ENCODE measurements around the gene FADS1.

- TF ChIP-seq POLR2A (IDR thresholded peaks at IDR 0.05; ENCODE audit: low read length) = no peak
- TF ChIP-seq GATA1 (IDR thresholded peaks at IDR 0.05; ENCODE audit: low read depth, low read length) = no peak
These were observed 834 bp upstream of the FADS1 start for GRCh38 chr11:61817471-61818202.

Measured in erythroblast (primary cell).